ENCODE data around the gene HBD. TPM values are rescaled to one million over a fixed set of nuclear protein-coding genes. Genes with fewer than 3 reads are reported as not detected.
"Not testable (repeated sequence)": the region's sequence is repeated elsewhere in the genome, so short reads cannot be mapped to it uniquely, and the experiment has no call there.

Gene HBD
- total and polyA plus RNA-seq, 2 donors from 2014 or later, result 1.3 to 5.6 TPM

DNA sequence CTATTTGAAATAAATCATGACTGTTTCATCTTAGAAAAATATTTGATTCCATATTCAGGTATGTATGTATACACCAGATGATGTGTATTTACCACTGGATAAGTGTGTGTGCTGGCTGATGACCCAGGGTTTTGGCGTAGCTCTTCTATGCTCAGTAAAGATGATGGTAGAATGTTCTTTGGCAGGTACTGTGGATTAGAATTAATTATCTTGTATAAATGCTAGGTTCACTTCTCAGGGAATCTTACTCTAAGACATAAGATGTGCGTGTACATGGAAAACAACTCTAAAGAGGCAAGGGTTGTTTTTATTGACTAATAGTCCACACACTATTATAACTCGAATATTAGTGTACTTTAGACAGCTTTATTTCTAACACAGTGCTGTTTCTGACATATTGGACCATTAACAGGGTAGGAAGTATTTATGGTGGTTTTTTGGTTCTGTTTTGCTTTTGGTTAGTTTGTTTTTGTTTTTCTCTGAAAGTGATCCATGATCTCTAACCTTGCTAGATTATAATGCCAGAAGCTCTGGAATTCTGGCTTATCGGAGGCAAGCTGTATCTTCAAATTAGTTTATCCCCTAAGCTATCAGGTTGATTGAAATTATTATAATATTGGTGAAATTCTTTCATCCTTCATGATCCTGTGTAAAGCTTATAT, 16.4 kb upstream of the HBD start:
- H3K9ac ChIP-seq (ENCODE audit: low read length in 3 of 3), result no peak overlapping the region
- DNase-seq, result no peak
- no peaks in the 10 kb centered on the region for H3K9me3 ChIP-seq (ENCODE audit: control insufficient read depth in 2 of 3, insufficient read depth in 1 of 3, low read length in 3 of 3)
- H3K36me3 ChIP-seq (ENCODE audit: control insufficient read depth in 2 of 3, insufficient read depth in 3 of 3, low read length in 3 of 3), result no peaks in the 10 kb centered on the region
- H3K4me1 ChIP-seq (ENCODE audit: control insufficient read depth in 2 of 3, insufficient read depth in 2 of 3, low read depth in 1 of 3, low read length in 3 of 3), result no peaks in the 10 kb centered on the region
- no peak overlapping the region for H3K27ac ChIP-seq (ENCODE audit: low read depth in 2 of 2, low read length in 2 of 2)
- intact Hi-C loops (cut with DNase I), result no loop called here
- TF ChIP-seq, protein P1, sequence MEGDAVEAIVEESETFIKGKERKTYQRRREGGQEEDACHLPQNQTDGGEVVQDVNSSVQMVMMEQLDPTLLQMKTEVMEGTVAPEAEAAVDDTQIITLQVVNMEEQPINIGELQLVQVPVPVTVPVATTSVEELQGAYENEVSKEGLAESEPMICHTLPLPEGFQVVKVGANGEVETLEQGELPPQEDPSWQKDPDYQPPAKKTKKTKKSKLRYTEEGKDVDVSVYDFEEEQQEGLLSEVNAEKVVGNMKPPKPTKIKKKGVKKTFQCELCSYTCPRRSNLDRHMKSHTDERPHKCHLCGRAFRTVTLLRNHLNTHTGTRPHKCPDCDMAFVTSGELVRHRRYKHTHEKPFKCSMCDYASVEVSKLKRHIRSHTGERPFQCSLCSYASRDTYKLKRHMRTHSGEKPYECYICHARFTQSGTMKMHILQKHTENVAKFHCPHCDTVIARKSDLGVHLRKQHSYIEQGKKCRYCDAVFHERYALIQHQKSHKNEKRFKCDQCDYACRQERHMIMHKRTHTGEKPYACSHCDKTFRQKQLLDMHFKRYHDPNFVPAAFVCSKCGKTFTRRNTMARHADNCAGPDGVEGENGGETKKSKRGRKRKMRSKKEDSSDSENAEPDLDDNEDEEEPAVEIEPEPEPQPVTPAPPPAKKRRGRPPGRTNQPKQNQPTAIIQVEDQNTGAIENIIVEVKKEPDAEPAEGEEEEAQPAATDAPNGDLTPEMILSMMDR (IDR thresholded peaks at IDR 0.05; ENCODE audit: borderline replicate concordance, extremely low read depth, insufficient read depth), result no peak
- H3K27me3 ChIP-seq (ENCODE audit: control insufficient read depth, insufficient read depth, low read length), result no peaks in the 10 kb centered on the region
- no peak for FAIRE-seq
- H3K4me3 ChIP-seq (ENCODE audit: low read length in 3 of 3), result no peak overlapping the region

DNA sequence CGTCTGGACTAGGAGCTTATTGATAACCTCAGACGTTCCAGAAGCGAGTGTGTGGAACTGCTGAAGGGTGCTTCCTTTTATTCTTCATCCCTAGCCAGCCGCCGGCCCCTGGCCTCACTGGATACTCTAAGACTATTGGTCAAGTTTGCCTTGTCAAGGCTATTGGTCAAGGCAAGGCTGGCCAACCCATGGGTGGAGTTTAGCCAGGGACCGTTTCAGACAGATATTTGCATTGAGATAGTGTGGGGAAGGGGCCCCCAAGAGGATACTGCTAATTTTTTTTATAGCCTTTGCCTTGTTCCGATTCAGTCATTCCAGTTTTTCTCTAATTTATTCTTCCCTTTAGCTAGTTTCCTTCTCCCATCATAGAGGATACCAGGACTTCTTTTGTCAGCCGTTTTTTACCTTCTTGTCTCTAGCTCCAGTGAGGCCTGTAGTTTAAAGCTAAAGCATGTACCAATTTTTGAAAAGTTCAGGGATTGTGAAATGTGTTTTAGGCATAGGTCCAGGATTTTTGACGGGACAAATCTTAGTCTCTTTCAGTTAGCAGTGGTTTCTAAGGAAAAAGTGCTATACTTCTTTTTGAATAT, 15.6 kb upstream of the HBD start, which contains the start of gene HBG1:
HBG1 (minus strand) TSS at position 51 of the 590 bp plus-strand sequence. CDS start 53 bp downstream, outside the sequence.
- intact Hi-C loops (cut with DNase I); H3K4me1 ChIP-seq (ENCODE audit: control insufficient read depth in 2 of 3, insufficient read depth in 2 of 3, low read depth in 1 of 3, low read length in 3 of 3); H3K36me3 ChIP-seq (ENCODE audit: control insufficient read depth in 2 of 3, insufficient read depth in 3 of 3, low read length in 3 of 3); H3K4me3 ChIP-seq (ENCODE audit: low read length in 3 of 3); DNase-seq; FAIRE-seq; H3K27me3 ChIP-seq (ENCODE audit: control insufficient read depth, insufficient read depth, low read length); H3K27ac ChIP-seq (ENCODE audit: low read depth in 2 of 2, low read length in 2 of 2); H3K9ac ChIP-seq (ENCODE audit: low read length in 3 of 3); H3K9me3 ChIP-seq (ENCODE audit: control insufficient read depth in 2 of 3, insufficient read depth in 1 of 3, low read length in 3 of 3): not testable (repeated sequence)

DNA sequence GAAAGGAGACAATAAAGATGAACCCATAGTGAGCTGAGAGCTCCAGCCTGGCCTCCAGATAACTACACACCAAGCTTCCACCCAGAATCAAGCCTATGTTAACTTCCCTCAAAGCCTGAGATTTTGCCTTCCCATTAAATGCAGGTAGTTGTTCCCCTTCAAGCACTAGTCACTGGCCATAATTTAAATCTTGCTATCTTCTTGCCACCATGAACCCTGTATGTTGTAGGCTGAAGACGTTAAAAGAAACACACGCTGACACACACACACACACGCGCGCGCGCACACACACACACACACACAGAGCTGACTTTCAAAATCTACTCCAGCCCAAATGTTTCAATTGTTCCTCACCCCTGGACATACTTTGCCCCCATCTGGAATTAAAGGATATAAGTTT, 14.2 kb upstream of the HBD start:
- H3K27ac ChIP-seq (ENCODE audit: low read depth in 2 of 2, low read length in 2 of 2); H3K36me3 ChIP-seq (ENCODE audit: control insufficient read depth in 2 of 3, insufficient read depth in 3 of 3, low read length in 3 of 3); H3K9ac ChIP-seq (ENCODE audit: low read length in 3 of 3); H3K4me1 ChIP-seq (ENCODE audit: control insufficient read depth in 2 of 3, insufficient read depth in 2 of 3, low read depth in 1 of 3, low read length in 3 of 3); intact Hi-C loops (cut with DNase I); H3K4me3 ChIP-seq (ENCODE audit: low read length in 3 of 3); DNase-seq; H3K27me3 ChIP-seq (ENCODE audit: control insufficient read depth, insufficient read depth, low read length); H3K9me3 ChIP-seq (ENCODE audit: control insufficient read depth in 2 of 3, insufficient read depth in 1 of 3, low read length in 3 of 3); FAIRE-seq: not testable (repeated sequence)

- Histone ChIP-seq H3K9ac (ENCODE audit: low read length in 3 of 3) (no peak overlapping the region), H3K27me3 (ENCODE audit: control insufficient read depth, insufficient read depth, low read length) (no peaks in the 10 kb centered on the region)
- intact Hi-C loops (cut with DNase I), result no loop called here
These were observed 13.3 kb upstream of the HBD start for GRCh38 chr11:5247472-5248192.

More at GRCh38 chr11:5247472-5248192, 13.3 kb upstream of the HBD start:
- Histone ChIP-seq H3K36me3 (ENCODE audit: control insufficient read depth in 2 of 3, insufficient read depth in 3 of 3, low read length in 3 of 3) (no peaks in the 10 kb centered on the region), H3K27ac (ENCODE audit: low read depth in 2 of 2, low read length in 2 of 2) (no peak overlapping the region), H3K9me3 (ENCODE audit: control insufficient read depth in 2 of 3, insufficient read depth in 1 of 3, low read length in 3 of 3) (no peaks in the 10 kb centered on the region), H3K4me1 (ENCODE audit: control insufficient read depth in 2 of 3, insufficient read depth in 2 of 3, low read depth in 1 of 3, low read length in 3 of 3) (no peaks in the 10 kb centered on the region), H3K4me3 (ENCODE audit: low read length in 3 of 3) (no peak overlapping the region)
- no peak for DNase-seq
- TF ChIP-seq, protein P1 (IDR thresholded peaks at IDR 0.05; ENCODE audit: borderline replicate concordance, extremely low read depth, insufficient read depth), result no peak
- no peak for FAIRE-seq

Data from kidney (tissue), 14 donors.